Astrocyte of the hippocampus (primary cell): ENCODE measurements around the gene TPCN2.
A peak's percentile ranks its signal among the peaks of the same experiment; 100 is the strongest.

Experiments
- DNase-seq: peaks from one replicate; pipeline ENCODE4 v3.0.0; 2011; ENCODE audit warnings: low read depth, low spot score

Gene TPCN2

GRCh38 chr11:69010361-69010891 lies 38.3 kb upstream of the TPCN2 start:
- peak; percentile 31 for DNase-seq

GRCh38 chr11:69010964-69011623 lies 37.6 kb upstream of the TPCN2 start:
- peak; percentile 90 for DNase-seq

GRCh38 chr11:69011624-69012091 lies 37.1 kb upstream of the TPCN2 start:
- no peak for DNase-seq

- DNase-seq = peak; percentile 21
Observed at GRCh38 chr11:69012092-69013008, 36.4 kb upstream of the TPCN2 start.

GRCh38 chr11:69013009-69013951 lies 35.5 kb upstream of the TPCN2 start, which contains the start of gene MRGPRF:
MRGPRF (minus strand) TSS chr11:69013246; CDS start chr11:69009901, 3,345 bp downstream.
- peak; percentile 77 for DNase-seq

GRCh38 chr11:69014084-69014851 lies 34.5 kb upstream of the TPCN2 start:
- DNase-seq = peak; percentile 38

GRCh38 chr11:69014898-69015549 lies 33.7 kb upstream of the TPCN2 start:
- DNase-seq = no peak

- no peak for DNase-seq
Observed at GRCh38 chr11:69017951-69018350, 30.8 kb upstream of the TPCN2 start.

- peak; percentile 88 for DNase-seq
Observed at GRCh38 chr11:69018924-69019323, 29.8 kb upstream of the TPCN2 start.

GRCh38 chr11:69022260-69022659 lies 26.5 kb upstream of the TPCN2 start:
- DNase-seq = no peak

- no peak for DNase-seq
Observed at GRCh38 chr11:69024509-69024908, 24.2 kb upstream of the TPCN2 start.

GRCh38 chr11:69027704-69028372 lies 20.9 kb upstream of the TPCN2 start:
- DNase-seq = no peak

- DNase-seq = no peak
Observed at GRCh38 chr11:69030301-69030700, 18.4 kb upstream of the TPCN2 start.

GRCh38 chr11:69032833-69033232 lies 15.9 kb upstream of the TPCN2 start:
- no peak for DNase-seq

GRCh38 chr11:69033431-69033830 lies 15.3 kb upstream of the TPCN2 start:
- no peak for DNase-seq

GRCh38 chr11:69034123-69034867 lies 14.4 kb upstream of the TPCN2 start:
- DNase-seq = no peak

- DNase-seq = peak; percentile 56
Observed at GRCh38 chr11:69035150-69035945, 13.4 kb upstream of the TPCN2 start.

GRCh38 chr11:69035946-69036340 lies 12.8 kb upstream of the TPCN2 start:
- peak; percentile 47 for DNase-seq
